H9 (cell line): ENCODE measurements around the gene SYT17. TPM values are rescaled to one million over a fixed set of nuclear protein-coding genes. Genes with fewer than 3 reads are reported as not detected.

Experiments used
- DNase-seq: peaks from one replicate; pipeline ENCODE4 v3.0.0-alpha.2; 2017
- H2AFZ ChIP-seq: one replicate; pipeline ENCODE4 v1.6.1; 2013; ENCODE audit warnings: mild to moderate bottlenecking, low read length, control low read depth, moderate library complexity
- H2AK5ac ChIP-seq: 2 replicates; pipeline ENCODE4 v1.6.1; 2013; ENCODE audit warnings: low read length, control low read depth, mixed read lengths; ENCODE audit not compliant: insufficient read length
- H2BK120ac ChIP-seq: one replicate; pipeline ENCODE4 v1.6.1; 2013; ENCODE audit warnings: low read depth, mild to moderate bottlenecking, low read length, control low read depth, inconsistent platforms; ENCODE audit not compliant: poor library complexity, severe bottlenecking
- H2BK12ac ChIP-seq: 2 replicates; pipeline ENCODE4 v1.6.1; 2013; ENCODE audit warnings: low read length, control low read depth, mixed read lengths, low read depth; ENCODE audit not compliant: insufficient read length
- H2BK15ac ChIP-seq: 2 replicates; pipeline ENCODE4 v1.6.1; 2013; ENCODE audit warnings: low read depth, low read length, control low read depth
- H2BK20ac ChIP-seq: one replicate; pipeline ENCODE4 v1.6.1; 2013; ENCODE audit warnings: low read depth, mild to moderate bottlenecking, low read length, control low read depth, inconsistent platforms; ENCODE audit not compliant: poor library complexity, severe bottlenecking
- H2BK5ac ChIP-seq: 2 replicates; pipeline ENCODE4 v1.6.1; 2013; ENCODE audit warnings: low read length, control low read depth, mixed read lengths; ENCODE audit not compliant: insufficient read length
- H3K14ac ChIP-seq: 2 replicates; pipeline ENCODE4 v1.6.1; 2013; ENCODE audit warnings: low read length, control low read depth; ENCODE audit not compliant: insufficient read depth
- H3K18ac ChIP-seq: 2 replicates; pipeline ENCODE4 v1.6.1; 2013; ENCODE audit warnings: low read depth, mild to moderate bottlenecking, mixed read lengths, low read length, control low read depth; ENCODE audit not compliant: insufficient read length
- H3K23ac ChIP-seq: 2 replicates; pipeline ENCODE4 v1.6.1; 2013; ENCODE audit warnings: low read length, control low read depth, mixed read lengths, low read depth; ENCODE audit not compliant: insufficient read length
- H3K23me2 ChIP-seq: 2 replicates; pipeline ENCODE4 v1.6.1; 2013; ENCODE audit warnings: low read depth, mild to moderate bottlenecking, mixed read lengths, low read length, control low read depth; ENCODE audit not compliant: insufficient read length, poor library complexity, severe bottlenecking
- H3K27ac ChIP-seq: 2 replicates; pipeline ENCODE4 v1.5.1; 2013; ENCODE audit warnings: low read length, control low read depth, mixed read lengths, low read depth; ENCODE audit not compliant: insufficient read length
- H3K27me3 ChIP-seq: 2 replicates; pipeline ENCODE4 v1.6.1; 2013; ENCODE audit warnings: low read length, control low read depth, inconsistent platforms; ENCODE audit not compliant: insufficient read depth
- H3K4ac ChIP-seq: 2 replicates; pipeline ENCODE4 v1.6.1; 2013; ENCODE audit warnings: low read depth, mild to moderate bottlenecking, control low read depth, inconsistent platforms, low read length, moderate library complexity
- H3K4me1 ChIP-seq: 2 replicates; pipeline ENCODE4 v1.6.1; 2013; ENCODE audit warnings: low read length, control low read depth, inconsistent platforms; ENCODE audit not compliant: insufficient read depth
- H3K4me2 ChIP-seq: 2 replicates; pipeline ENCODE4 v1.6.1; 2013; ENCODE audit warnings: low read length, control low read depth, mixed read lengths; ENCODE audit not compliant: insufficient read length, insufficient read depth
- H3K56ac ChIP-seq: 2 replicates; pipeline ENCODE4 v1.6.1; 2013; ENCODE audit warnings: low read depth, mild to moderate bottlenecking, mixed read lengths, low read length, control low read depth; ENCODE audit not compliant: insufficient read length
- H3K79me1 ChIP-seq: 2 replicates; pipeline ENCODE4 v1.6.1; 2013; ENCODE audit warnings: low read depth, mild to moderate bottlenecking, moderate library complexity, low read length, control low read depth, inconsistent platforms; ENCODE audit not compliant: insufficient read depth, poor library complexity, severe bottlenecking
- H3K79me2 ChIP-seq: 2 replicates; pipeline ENCODE4 v1.6.1; 2013; ENCODE audit warnings: low read length, control low read depth, inconsistent platforms; ENCODE audit not compliant: insufficient read depth
- H3K9ac ChIP-seq: 2 replicates; pipeline ENCODE4 v1.6.1; 2013; ENCODE audit warnings: low read length, control low read depth, mixed read lengths; ENCODE audit not compliant: insufficient read length; ENCODE audit errors: extremely low read depth
- H3K9me3 ChIP-seq: one replicate; pipeline ENCODE4 v1.6.1; 2013; ENCODE audit warnings: low read depth, low read length, inconsistent platforms; ENCODE audit not compliant: control insufficient read depth
- H3T11ph ChIP-seq: one replicate; pipeline ENCODE4 v1.6.1; 2013; ENCODE audit warnings: mild to moderate bottlenecking, low read length, control low read depth, inconsistent platforms
- H4K20me1 ChIP-seq: one replicate; pipeline ENCODE4 v1.6.1; 2013; ENCODE audit not compliant: control insufficient read depth, insufficient read length, insufficient read depth
- H4K5ac ChIP-seq: 2 replicates; pipeline ENCODE4 v1.6.1; 2013; ENCODE audit warnings: low read depth, mild to moderate bottlenecking, mixed read lengths, low read length, control low read depth; ENCODE audit not compliant: insufficient read length
- H4K8ac ChIP-seq: replicated peaks from 2 replicates; pipeline ENCODE4 v1.6.1; 2013; ENCODE audit warnings: low read length, control low read depth, mixed read lengths, low read depth; ENCODE audit not compliant: insufficient read length
- H4K91ac ChIP-seq: 2 replicates; pipeline ENCODE4 v1.6.1; 2013; ENCODE audit warnings: low read depth, mild to moderate bottlenecking, moderate library complexity, mixed read lengths, low read length, control low read depth; ENCODE audit not compliant: insufficient read length
- H3K27ac Mint-ChIP-seq, 3 experiments: 2 replicates in 2 of 3; 3 replicates in 1 of 3; pipeline ENCODE4 v1.8.0; 2020 to 2021; ENCODE audit warnings: mixed read lengths in 3 of 3, mild to moderate bottlenecking in 1 of 3, moderate library complexity in 1 of 3
- H3K27me3 Mint-ChIP-seq: 2 replicates; pipeline ENCODE4 v1.8.0; 2021; ENCODE audit warnings: low read depth, mild to moderate bottlenecking, moderate library complexity, mixed read lengths
- H3K36me3 Mint-ChIP-seq, 3 experiments: 2 replicates in 2 of 3; 3 replicates in 1 of 3; pipeline ENCODE4 v1.8.0; 2020 to 2021; ENCODE audit warnings: low read depth in 3 of 3, mixed read lengths in 3 of 3; ENCODE audit not compliant: insufficient read depth in 1 of 3
- H3K4me1 Mint-ChIP-seq, 2 experiments: 2 replicates each; pipeline ENCODE4 v1.8.0; 2020; ENCODE audit warnings: mixed read lengths in 2 of 2
- H3K4me3 Mint-ChIP-seq, 2 experiments: 2 replicates in 1 of 2; 3 replicates in 1 of 2; pipeline ENCODE4 v1.8.0; 2020 to 2021; ENCODE audit warnings: mild to moderate bottlenecking in 2 of 2, mixed read lengths in 2 of 2, moderate library complexity in 1 of 2
- H3K9me3 Mint-ChIP-seq, 2 experiments: 2 replicates in 1 of 2; 3 replicates in 1 of 2; pipeline ENCODE4 v1.8.0; 2020; ENCODE audit warnings: mild to moderate bottlenecking in 2 of 2, mixed read lengths in 2 of 2, moderate library complexity in 1 of 2
- WGBS: extraction: QIAGEN DNeasy Blood & Tissue Kit; methylation state at CpG from one replicate; pipeline ENCODE4 v1.1.7; 2013; ENCODE audit warnings: missing lambda C conversion rate, low lambda C conversion rate, mixed read lengths; ENCODE audit not compliant: insufficient read length; ENCODE audit errors: extremely low coverage; 5-methylcytosine and 5-hydroxymethylcytosine counted together
- total RNA-seq: library from RNA; stranded (reverse); gene quantifications from 2 replicates; pipeline ENCODE4 v1.2.1, GENCODE V29; 2021
- TF ChIP-seq, protein P1 (sequence below): fragments of 200-600 bp; sonication (generic); conservative IDR thresholded peaks from 3 replicates; pipeline ENCODE4 v1.8.0; 2021; ENCODE audit warnings: antibody characterized with exemption, mild to moderate bottlenecking

SYT17 gene
- total RNA-seq, 1 experiment from 2014 or later: 3.0 TPM

DNA sequence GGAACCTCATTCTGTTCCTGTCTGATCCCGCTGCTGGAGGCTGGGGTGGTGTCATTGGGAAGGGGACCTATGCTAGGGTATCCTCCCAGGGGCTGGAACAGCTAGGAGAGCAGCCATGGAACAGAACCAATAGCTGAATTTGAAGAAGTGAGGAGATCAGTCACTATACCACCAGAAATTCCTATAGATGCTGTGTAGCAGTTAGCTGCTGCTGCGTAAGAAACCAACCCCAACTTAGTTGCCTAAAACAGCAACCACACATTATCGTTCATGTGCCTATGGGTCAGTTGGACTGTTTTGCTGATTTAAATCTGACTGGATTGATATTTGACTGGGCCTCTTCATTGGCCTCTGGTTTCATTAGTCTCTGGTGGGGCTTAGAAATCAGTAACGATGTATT is 20.4 kb upstream of the SYT17 start:
- Mint-ChIP-seq H3K4me1 (no peaks in the 10 kb centered on the region), H3K36me3 (peaks cover 0 to 2% (median 0%) of the 10 kb centered on the region in 3 experiments; a peak in 1 of 7 replicates), H3K9me3 (peaks cover 6 to 9% of the 10 kb centered on the region in 2 experiments; a peak in 3 of 5 replicates), H3K4me3 (no peak overlapping the region), H3K27ac (no peak overlapping the region), H3K27me3 (peaks cover 22% of the 10 kb centered on the region)
- no peak overlapping the region for H2BK20ac ChIP-seq
- no CpG with 5 or more reads among the region's 4 CpGs for WGBS
- no peaks in the 10 kb centered on the region for H4K20me1 ChIP-seq
- H2AFZ ChIP-seq: no peak overlapping the region
- H3K14ac ChIP-seq: no peak overlapping the region
- no peak overlapping the region for H3T11ph ChIP-seq
- no peak overlapping the region for H2BK15ac ChIP-seq
- no peak overlapping the region for H4K5ac ChIP-seq
- H4K91ac ChIP-seq: no peak overlapping the region
- H2BK12ac ChIP-seq: no peak overlapping the region
- no peak for DNase-seq
- H3K4me2 ChIP-seq: no peak overlapping the region
- no peak overlapping the region for H2BK5ac ChIP-seq
- H3K56ac ChIP-seq: no peak overlapping the region
- no peaks in the 10 kb centered on the region; the same call in 1 of the 2 replicates for H3K4me1 ChIP-seq
- no peak overlapping the region for H3K23ac ChIP-seq
- H2AK5ac ChIP-seq: no peak overlapping the region
- no peaks in the 10 kb centered on the region for H3K79me2 ChIP-seq
- H3K27ac ChIP-seq: no peak overlapping the region
- no peak overlapping the region for H2BK120ac ChIP-seq
- H4K8ac ChIP-seq: no peak overlapping the region
- TF ChIP-seq, protein P1, sequence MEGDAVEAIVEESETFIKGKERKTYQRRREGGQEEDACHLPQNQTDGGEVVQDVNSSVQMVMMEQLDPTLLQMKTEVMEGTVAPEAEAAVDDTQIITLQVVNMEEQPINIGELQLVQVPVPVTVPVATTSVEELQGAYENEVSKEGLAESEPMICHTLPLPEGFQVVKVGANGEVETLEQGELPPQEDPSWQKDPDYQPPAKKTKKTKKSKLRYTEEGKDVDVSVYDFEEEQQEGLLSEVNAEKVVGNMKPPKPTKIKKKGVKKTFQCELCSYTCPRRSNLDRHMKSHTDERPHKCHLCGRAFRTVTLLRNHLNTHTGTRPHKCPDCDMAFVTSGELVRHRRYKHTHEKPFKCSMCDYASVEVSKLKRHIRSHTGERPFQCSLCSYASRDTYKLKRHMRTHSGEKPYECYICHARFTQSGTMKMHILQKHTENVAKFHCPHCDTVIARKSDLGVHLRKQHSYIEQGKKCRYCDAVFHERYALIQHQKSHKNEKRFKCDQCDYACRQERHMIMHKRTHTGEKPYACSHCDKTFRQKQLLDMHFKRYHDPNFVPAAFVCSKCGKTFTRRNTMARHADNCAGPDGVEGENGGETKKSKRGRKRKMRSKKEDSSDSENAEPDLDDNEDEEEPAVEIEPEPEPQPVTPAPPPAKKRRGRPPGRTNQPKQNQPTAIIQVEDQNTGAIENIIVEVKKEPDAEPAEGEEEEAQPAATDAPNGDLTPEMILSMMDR: no peak
- H3K23me2 ChIP-seq: no peaks in the 10 kb centered on the region
- H3K9ac ChIP-seq: no peak overlapping the region
- H3K18ac ChIP-seq: no peak overlapping the region
- no peaks in the 10 kb centered on the region for H3K79me1 ChIP-seq
- no peaks in the 10 kb centered on the region for H3K27me3 ChIP-seq
- no peak overlapping the region for H3K4ac ChIP-seq
- no peaks in the 10 kb centered on the region for H3K9me3 ChIP-seq
